ENCODE measurements around the gene RTKN2. TPM values are rescaled to one million over a fixed set of nuclear protein-coding genes. Genes with fewer than 3 reads are reported as not detected.

Gene RTKN2
- total RNA-seq, 1 experiment from 2014 or later: 14.4 TPM

DNA sequence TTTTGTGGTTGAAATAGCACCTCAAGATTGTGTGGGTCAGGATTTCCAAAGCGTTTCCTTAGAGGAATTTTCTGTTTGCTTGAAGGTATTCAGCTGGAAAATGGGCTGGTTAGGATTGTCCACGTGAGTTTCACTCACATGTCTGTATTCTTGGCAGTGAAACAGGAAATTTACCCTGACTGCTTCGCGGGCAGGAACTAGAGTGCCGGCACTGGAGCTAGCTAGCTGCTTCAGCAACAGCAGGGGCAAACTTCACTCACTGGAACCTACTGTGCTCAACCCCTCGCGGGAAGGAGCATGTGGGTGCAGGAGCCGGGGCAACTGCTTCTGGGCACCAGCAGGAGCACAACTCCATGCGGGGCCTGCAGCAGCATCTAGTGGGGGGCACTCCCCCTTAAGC is 38.0 kb upstream of the RTKN2 start:
- Histone ChIP-seq H3K79me2 (ENCODE audit: insufficient read depth, low read length) (no peaks in the 10 kb centered on the region), H3K4me1 (ENCODE audit: insufficient read depth, low read length) (no peaks in the 10 kb centered on the region; the same call in 1 of the 2 replicates), H4K91ac (ENCODE audit: insufficient read length, low read depth, low read length) (no peak overlapping the region), H4K8ac (replicated peaks; ENCODE audit: insufficient read length, low read depth, low read length) (no peak overlapping the region), H2BK120ac (ENCODE audit: low read depth, low read length, poor library complexity, severe bottlenecking) (no peak overlapping the region), H3K14ac (ENCODE audit: insufficient read depth, low read length) (no peak overlapping the region), H3K27ac (ENCODE audit: insufficient read length, low read depth, low read length) (no peak overlapping the region), H3K79me1 (ENCODE audit: insufficient read depth, low read depth, low read length, poor library complexity, severe bottlenecking) (no peaks in the 10 kb centered on the region), H3K27me3 (ENCODE audit: insufficient read depth, low read length) (no peaks in the 10 kb centered on the region), H3K9me3 (ENCODE audit: control insufficient read depth, low read depth, low read length) (no peaks in the 10 kb centered on the region), H3K4me2 (ENCODE audit: insufficient read depth, insufficient read length, low read length) (no peak overlapping the region), H3K23ac (ENCODE audit: insufficient read length, low read depth, low read length) (no peak overlapping the region), H3K56ac (ENCODE audit: insufficient read length, low read depth, low read length) (no peak overlapping the region), H3K23me2 (ENCODE audit: insufficient read length, low read depth, low read length, poor library complexity, severe bottlenecking) (no peaks in the 10 kb centered on the region), H3T11ph (ENCODE audit: low read length) (no peak overlapping the region), H2BK15ac (ENCODE audit: low read depth, low read length) (no peak overlapping the region), H2AK5ac (ENCODE audit: insufficient read length, low read length) (no peak overlapping the region), H2BK20ac (ENCODE audit: low read depth, low read length, poor library complexity, severe bottlenecking) (no peak overlapping the region), H3K9ac (ENCODE audit: extremely low read depth, insufficient read length, low read length) (no peak overlapping the region), H2BK12ac (ENCODE audit: insufficient read length, low read depth, low read length) (no peak overlapping the region), H3K4ac (ENCODE audit: low read depth, low read length) (no peak overlapping the region), H4K5ac (ENCODE audit: insufficient read length, low read depth, low read length) (no peak overlapping the region), H2AFZ (ENCODE audit: low read length) (no peak overlapping the region), H3K18ac (ENCODE audit: insufficient read length, low read depth, low read length) (no peak overlapping the region), H4K20me1 (ENCODE audit: control insufficient read depth, insufficient read depth, insufficient read length) (no peaks in the 10 kb centered on the region), H2BK5ac (ENCODE audit: insufficient read length, low read length) (no peak overlapping the region)
- DNase-seq: no peak
- H3K36me3 Mint-ChIP-seq (ENCODE audit: insufficient read depth in 1 of 3, low read depth in 3 of 3): no peaks in the 10 kb centered on the region
- no peaks in the 10 kb centered on the region for H3K27me3 Mint-ChIP-seq (ENCODE audit: low read depth)
- H3K9me3 Mint-ChIP-seq: no peaks in the 10 kb centered on the region; a peak in 2 of 5 replicates
- no peak overlapping the region for H3K4me3 Mint-ChIP-seq
- TF ChIP-seq, protein P1, sequence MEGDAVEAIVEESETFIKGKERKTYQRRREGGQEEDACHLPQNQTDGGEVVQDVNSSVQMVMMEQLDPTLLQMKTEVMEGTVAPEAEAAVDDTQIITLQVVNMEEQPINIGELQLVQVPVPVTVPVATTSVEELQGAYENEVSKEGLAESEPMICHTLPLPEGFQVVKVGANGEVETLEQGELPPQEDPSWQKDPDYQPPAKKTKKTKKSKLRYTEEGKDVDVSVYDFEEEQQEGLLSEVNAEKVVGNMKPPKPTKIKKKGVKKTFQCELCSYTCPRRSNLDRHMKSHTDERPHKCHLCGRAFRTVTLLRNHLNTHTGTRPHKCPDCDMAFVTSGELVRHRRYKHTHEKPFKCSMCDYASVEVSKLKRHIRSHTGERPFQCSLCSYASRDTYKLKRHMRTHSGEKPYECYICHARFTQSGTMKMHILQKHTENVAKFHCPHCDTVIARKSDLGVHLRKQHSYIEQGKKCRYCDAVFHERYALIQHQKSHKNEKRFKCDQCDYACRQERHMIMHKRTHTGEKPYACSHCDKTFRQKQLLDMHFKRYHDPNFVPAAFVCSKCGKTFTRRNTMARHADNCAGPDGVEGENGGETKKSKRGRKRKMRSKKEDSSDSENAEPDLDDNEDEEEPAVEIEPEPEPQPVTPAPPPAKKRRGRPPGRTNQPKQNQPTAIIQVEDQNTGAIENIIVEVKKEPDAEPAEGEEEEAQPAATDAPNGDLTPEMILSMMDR (conservative IDR thresholded peaks at IDR 0.05): no peak
- no CpG with 5 or more reads among the region's 9 CpGs for WGBS (ENCODE audit: extremely low coverage, insufficient read length, low lambda C conversion rate)
- H3K27ac Mint-ChIP-seq: no peak overlapping the region
- H3K4me1 Mint-ChIP-seq: peaks cover 16 to 18% of the 10 kb centered on the region in 2 experiments

Measured in H9 (cell line).